Keratinocyte (primary cell): Measurements from ENCODE around the gene GZF1.

Source experiments
- EZH2 ChIP-seq: IDR thresholded peaks from one replicate; pipeline ENCODE4 v1.6.1; 2012; ENCODE audit warnings: inconsistent platforms, mild to moderate bottlenecking, low read length, moderate library complexity
- TF ChIP-seq, protein P1 (sequence below), 3 experiments: IDR thresholded peaks in 1 of 3; conservative IDR thresholded peaks in 1 of 3; optimal IDR thresholded peaks in 1 of 3; 2 replicates in 2 of 3; 3 replicates in 1 of 3; pipeline versions ENCODE3 to v1.5.1; 2011; ENCODE audit warnings: low read length in 3 of 3, mild to moderate bottlenecking in 3 of 3, moderate library complexity in 2 of 3, control low read depth in 1 of 3, inconsistent platforms in 1 of 3; ENCODE audit not compliant: insufficient read depth in 2 of 3; ENCODE audit errors: extremely low read depth in 1 of 3

DNA sequence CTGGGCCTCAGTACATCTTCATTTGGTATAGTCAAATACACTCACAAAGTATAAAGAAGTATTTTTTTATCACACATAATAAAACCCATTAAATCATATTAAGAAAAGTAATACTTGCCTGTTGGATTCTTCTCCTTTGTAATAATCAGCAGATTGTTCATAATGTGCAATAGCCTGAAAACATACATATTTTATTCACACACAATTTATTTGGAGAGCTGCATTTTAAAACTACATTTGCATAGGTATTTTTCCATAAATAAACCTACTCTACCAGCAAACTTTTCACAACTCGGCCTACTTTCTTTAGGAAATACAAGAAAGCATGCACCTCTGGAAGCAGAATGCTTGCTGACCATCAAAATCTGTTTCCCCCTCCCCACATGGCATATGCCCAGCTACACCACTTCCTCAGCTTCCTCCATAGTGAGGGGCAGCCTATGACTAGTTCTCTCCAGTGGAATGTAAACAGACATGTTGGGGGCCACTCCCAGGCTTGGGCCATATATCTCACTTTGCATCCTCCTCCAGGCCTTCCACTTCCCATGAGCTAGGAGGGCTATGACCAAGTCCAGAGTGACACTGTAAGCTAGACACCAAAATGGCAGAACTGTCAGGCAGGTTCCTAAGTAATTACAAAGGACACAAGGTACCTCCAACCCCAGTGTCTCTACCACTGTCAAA is 28.3 kb downstream of the GZF1 start:
- TF ChIP-seq, protein P1, sequence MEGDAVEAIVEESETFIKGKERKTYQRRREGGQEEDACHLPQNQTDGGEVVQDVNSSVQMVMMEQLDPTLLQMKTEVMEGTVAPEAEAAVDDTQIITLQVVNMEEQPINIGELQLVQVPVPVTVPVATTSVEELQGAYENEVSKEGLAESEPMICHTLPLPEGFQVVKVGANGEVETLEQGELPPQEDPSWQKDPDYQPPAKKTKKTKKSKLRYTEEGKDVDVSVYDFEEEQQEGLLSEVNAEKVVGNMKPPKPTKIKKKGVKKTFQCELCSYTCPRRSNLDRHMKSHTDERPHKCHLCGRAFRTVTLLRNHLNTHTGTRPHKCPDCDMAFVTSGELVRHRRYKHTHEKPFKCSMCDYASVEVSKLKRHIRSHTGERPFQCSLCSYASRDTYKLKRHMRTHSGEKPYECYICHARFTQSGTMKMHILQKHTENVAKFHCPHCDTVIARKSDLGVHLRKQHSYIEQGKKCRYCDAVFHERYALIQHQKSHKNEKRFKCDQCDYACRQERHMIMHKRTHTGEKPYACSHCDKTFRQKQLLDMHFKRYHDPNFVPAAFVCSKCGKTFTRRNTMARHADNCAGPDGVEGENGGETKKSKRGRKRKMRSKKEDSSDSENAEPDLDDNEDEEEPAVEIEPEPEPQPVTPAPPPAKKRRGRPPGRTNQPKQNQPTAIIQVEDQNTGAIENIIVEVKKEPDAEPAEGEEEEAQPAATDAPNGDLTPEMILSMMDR (optimal IDR thresholded peaks at IDR 0.05 in 1 of 3, IDR thresholded peaks at IDR 0.05 in 1 of 3, conservative IDR thresholded peaks at IDR 0.05 in 1 of 3; ENCODE audit: extremely low read depth in 1 of 3, insufficient read depth in 2 of 3, low read length in 3 of 3): no peak
- no peak for TF ChIP-seq EZH2
